Naive thymus-derived CD8-positive, alpha-beta T cell (primary cell): ENCODE results near the gene TMEM247. TPM values are rescaled to one million over a fixed set of nuclear protein-coding genes. Genes with fewer than 3 reads are reported as not detected.

Experiments
- ATAC-seq, 2 donors: fragments of 150-1000 bp; cut with Tn5 transposase in 1 of 2; sonication (Bioruptor Pico), chemical (Tn5 transposase) in 1 of 2; 1 replicate in 1 of 2; 2 replicates in 1 of 2; pipeline ENCODE4 v1.10.0; 2021; ENCODE audit warnings: mild to moderate bottlenecking in 2 of 2, moderate library complexity in 2 of 2
- POLR2A ChIA-PET: fragments of 350-600 bp; sonication (Branson Sonifier 250); formaldehyde crosslinking; loops from one replicate; lab custom pipeline; 2021; ENCODE audit warnings: antibody characterized with exemption; lab: Charles Lee
- DNase-seq, 10 donors: peaks; one replicate each; pipeline versions ENCODE4 v3.0.0 to v3.0.0-alpha.2; 2020 to 2022
- H3K27ac Mint-ChIP-seq, 10 donors: one replicate each; pipeline ENCODE4 v1.8.0; 2020 to 2022; ENCODE audit warnings: mild to moderate bottlenecking in 10 of 10, mixed read lengths in 10 of 10, moderate library complexity in 4 of 10, inconsistent platforms in 1 of 10
- H3K27me3 Mint-ChIP-seq, 5 donors: one replicate each; pipeline ENCODE4 v1.8.0; 2021 to 2022; ENCODE audit warnings: mixed read lengths in 5 of 5
- H3K36me3 Mint-ChIP-seq, 3 donors: one replicate each; pipeline ENCODE4 v1.8.0; 2020 to 2022; ENCODE audit warnings: mixed read lengths in 3 of 3, mild to moderate bottlenecking in 2 of 3, inconsistent platforms in 1 of 3
- H3K4me1 Mint-ChIP-seq, 4 donors: one replicate each; pipeline ENCODE4 v1.8.0; 2021 to 2022; ENCODE audit warnings: mixed read lengths in 4 of 4
- H3K4me3 Mint-ChIP-seq, 10 donors: one replicate each; pipeline ENCODE4 v1.8.0; 2020 to 2022; ENCODE audit warnings: mild to moderate bottlenecking in 10 of 10, mixed read lengths in 10 of 10, moderate library complexity in 6 of 10, inconsistent platforms in 1 of 10
- H3K9me3 Mint-ChIP-seq, 9 donors: one replicate each; pipeline ENCODE4 v1.8.0; 2020 to 2022; ENCODE audit warnings: mixed read lengths in 9 of 9, mild to moderate bottlenecking in 3 of 9, inconsistent platforms in 1 of 9, moderate library complexity in 1 of 9
- polyA plus RNA-seq, 3 donors: library from polyadenylated mRNA; unstranded; fragments of 300-500 nt; fragmentation: Illumina TruSeq; gene quantifications; one replicate each; pipeline ENCODE4 v1.2.3, GENCODE V29; 2021
- total RNA-seq, 8 experiments: library from RNA in 2 of 8; stranded (reverse) in 2 of 8; gene quantifications; one replicate each; pipeline ENCODE4 v1.2.3 and lab custom pipeline; 2021 to 2026

The TMEM247 gene
- not detected for total RNA-seq
- polyA plus RNA-seq = not detected
- 0 reads per million in 6 experiments for total RNA-seq (lab: John Stamatoyannopoulos, UW)

DNA sequence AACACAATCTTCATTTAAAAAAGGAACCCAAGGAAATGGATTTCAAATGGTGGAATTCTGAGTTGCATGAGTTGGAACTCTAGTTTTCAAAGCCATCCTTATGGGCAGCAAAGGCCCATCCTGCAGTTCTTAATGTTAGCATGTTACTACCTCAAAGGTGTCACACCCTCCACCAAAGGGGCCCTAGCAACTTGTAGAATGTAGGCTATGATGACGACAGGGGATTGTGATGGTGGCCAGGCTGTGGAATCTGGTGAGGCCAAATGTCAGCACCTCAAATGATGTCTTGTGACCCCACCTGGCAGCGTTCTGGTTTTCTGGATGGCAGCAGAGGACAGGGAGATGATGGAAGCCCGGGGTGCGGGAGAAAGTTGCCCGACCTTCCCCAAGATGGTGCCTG, at the start of gene TMEM247:
TSS of gene TMEM247 (plus strand) at position 301 of the 400 bp plus-strand sequence.
- DNase-seq (no peak), ATAC-seq (no peak)
- Mint-ChIP-seq H3K9me3 (peaks cover 2 to 42% (median 23%) of the 10 kb centered on the region in 9 donors), H3K4me3 (peak within 1 kb of the TSS in 4 of 10 donors; percentile 22 to 38 (median 26)), H3K27me3 (no peaks in the 10 kb centered on the region), H3K27ac (peak within 1 kb of the TSS in 5 of 10 donors; percentile 8 to 64 (median 15)), H3K4me1 (peaks cover 13 to 29% (median 22%) of the 10 kb centered on the region in 4 donors), H3K36me3 (peaks cover 0 to 29% (median 19%) of the 10 kb centered on the region in 3 donors)
- POLR2A ChIA-PET = no interaction called here

DNA sequence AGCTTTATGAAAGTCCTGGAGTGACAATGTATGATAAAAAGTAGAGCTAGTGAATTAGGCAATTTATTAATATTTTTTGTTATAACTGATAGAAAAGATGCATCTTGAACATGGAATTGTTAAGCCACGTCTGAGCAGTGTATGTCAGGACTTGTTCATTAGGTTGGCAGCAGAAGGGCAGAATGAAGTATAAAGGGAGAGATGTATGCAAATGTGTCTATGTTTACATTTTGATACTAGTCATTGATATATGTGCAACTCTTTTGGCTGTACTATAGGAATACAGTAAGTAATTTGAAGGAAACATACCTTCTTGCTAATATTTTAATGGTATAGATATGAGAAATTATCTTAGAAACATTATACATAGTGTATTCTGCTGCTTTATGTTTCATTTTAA, 49.0 kb upstream of the TMEM247 start:
- POLR2A ChIA-PET = no interaction called here
- no peak for ATAC-seq
- H3K36me3 Mint-ChIP-seq = peaks cover 0 to 6% (median 5%) of the 10 kb centered on the region in 3 donors
- H3K9me3 Mint-ChIP-seq = peaks cover 0 to 9% (median 0%) of the 10 kb centered on the region in 9 donors
- H3K27me3 Mint-ChIP-seq = no peaks in the 10 kb centered on the region
- peak overlapping the region in 4 of 10 donors; percentile 14 to 54 (median 44) for H3K4me3 Mint-ChIP-seq
- peak overlapping the region in 2 of 10 donors; percentile 10 to 50 for H3K27ac Mint-ChIP-seq
- H3K4me1 Mint-ChIP-seq = peaks cover 30 to 54% (median 49%) of the 10 kb centered on the region in 4 donors
- DNase-seq = no peak

DNA sequence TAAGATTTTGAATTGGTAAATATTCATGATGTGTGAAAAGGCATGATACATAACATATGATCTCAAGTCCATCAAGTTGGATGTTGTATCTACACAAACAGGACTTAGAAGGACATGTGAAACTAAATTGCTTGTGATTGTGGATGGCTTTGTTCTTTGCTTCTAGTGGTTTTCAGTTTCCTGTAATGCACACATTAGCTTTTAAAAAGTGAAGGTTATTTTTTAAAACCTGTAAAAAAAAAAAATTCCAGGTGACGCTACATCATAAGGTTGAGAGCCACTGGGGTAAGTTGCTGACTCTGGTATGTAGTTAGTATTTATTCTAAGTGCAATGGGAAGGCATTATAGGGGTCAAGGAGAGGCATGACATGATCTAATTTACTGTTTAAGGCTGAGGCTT, 48.4 kb upstream of the TMEM247 start:
- H3K4me1 Mint-ChIP-seq = peaks cover 30 to 54% (median 51%) of the 10 kb centered on the region in 4 donors
- DNase-seq = peak in 3 of 10 donors; percentile 4 to 19 (median 18)
- POLR2A ChIA-PET = no interaction called here

DNA sequence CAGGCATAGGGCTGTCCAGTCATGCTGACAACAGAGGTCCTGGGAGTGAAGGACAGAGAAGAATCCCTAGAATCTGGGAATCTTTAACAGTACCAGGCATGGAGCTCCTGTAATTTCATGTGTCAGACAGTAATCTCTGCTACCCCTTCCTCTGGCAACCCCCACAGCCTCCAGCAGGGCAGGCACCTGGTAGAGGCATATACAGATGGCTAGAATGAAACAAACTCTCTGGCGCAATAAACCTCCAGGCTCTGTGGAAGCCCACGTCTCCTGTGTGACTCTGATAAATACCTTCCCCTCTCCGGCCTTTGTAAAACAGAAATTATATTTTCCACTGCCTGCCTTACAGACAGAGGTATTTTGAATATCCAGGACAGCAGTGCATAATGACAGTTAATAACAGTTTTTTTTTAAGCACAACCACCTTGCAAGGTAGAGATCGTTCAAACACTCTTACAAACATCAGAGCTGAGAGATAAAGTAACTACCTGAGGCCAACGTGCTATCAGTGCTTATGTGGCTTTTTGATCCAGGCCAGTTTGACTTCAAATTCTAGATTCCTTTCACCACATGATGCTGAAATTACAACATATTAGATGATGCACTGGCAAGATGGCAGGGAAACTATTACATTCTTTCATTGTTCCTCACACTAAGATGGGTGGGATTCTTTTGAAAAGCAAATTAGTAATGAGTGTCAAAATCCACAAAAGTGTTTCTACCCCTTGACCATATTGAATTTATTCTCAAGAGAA, 47.7 kb upstream of the TMEM247 start:
- POLR2A ChIA-PET = no interaction called here
- Mint-ChIP-seq H3K4me1 (peaks cover 30 to 54% (median 51%) of the 10 kb centered on the region in 4 donors), H3K9me3 (peaks cover 0 to 9% (median 0%) of the 10 kb centered on the region in 9 donors), H3K27me3 (no peaks in the 10 kb centered on the region), H3K4me3 (peak overlapping the region in 8 of 10 donors; percentile 5 to 64 (median 42)), H3K36me3 (peaks cover 0 to 6% (median 5%) of the 10 kb centered on the region in 3 donors), H3K27ac (peak overlapping the region in 7 of 10 donors; percentile 0 to 74 (median 31))
- DNase-seq (no peak), ATAC-seq (peak in 1 of 2 donors; percentile 69)

More for the DNA sequence above, 48.4 kb upstream of the TMEM247 start:
- Mint-ChIP-seq H3K36me3 (peaks cover 0 to 6% (median 5%) of the 10 kb centered on the region in 3 donors), H3K4me3 (peak overlapping the region in 8 of 10 donors; percentile 5 to 64 (median 42)), H3K9me3 (peaks cover 0 to 9% (median 0%) of the 10 kb centered on the region in 9 donors), H3K27me3 (no peaks in the 10 kb centered on the region), H3K27ac (peak overlapping the region in 7 of 10 donors; percentile 0 to 74 (median 34))
- ATAC-seq = peak in 1 of 2 donors; percentile 77

DNA sequence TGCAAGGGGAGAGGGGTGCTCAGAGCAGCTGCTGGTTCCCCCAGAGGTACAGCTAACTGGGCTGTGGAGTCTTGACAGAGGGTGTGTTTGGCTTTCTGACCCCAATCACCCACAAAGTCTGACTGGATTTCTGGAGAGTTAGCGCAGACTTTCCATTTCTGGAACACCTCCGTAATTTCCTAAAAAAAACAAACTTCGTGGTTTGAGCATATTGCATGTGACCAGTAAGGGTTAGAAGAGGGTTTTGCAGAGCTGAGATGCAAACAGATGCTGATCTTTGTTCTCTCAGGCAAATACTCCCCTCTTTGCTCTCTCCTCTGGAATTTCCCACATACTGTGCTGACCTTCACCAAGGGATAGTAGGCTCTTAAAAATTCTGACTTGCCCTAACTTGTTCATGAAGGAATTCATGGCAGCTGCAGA, 44.5 kb upstream of the TMEM247 start:
- peaks cover 0 to 3% (median 0%) of the 10 kb centered on the region in 9 donors for H3K9me3 Mint-ChIP-seq
- no peak overlapping the region for H3K27ac Mint-ChIP-seq
- DNase-seq (no peak), ATAC-seq (no peak)
- no peak overlapping the region for H3K4me3 Mint-ChIP-seq
- H3K36me3 Mint-ChIP-seq = peaks cover 0 to 6% (median 0%) of the 10 kb centered on the region in 3 donors
- H3K4me1 Mint-ChIP-seq = peaks cover 42 to 74% (median 69%) of the 10 kb centered on the region in 4 donors
- H3K27me3 Mint-ChIP-seq = no peaks in the 10 kb centered on the region
- POLR2A ChIA-PET = no interaction called here

DNA sequence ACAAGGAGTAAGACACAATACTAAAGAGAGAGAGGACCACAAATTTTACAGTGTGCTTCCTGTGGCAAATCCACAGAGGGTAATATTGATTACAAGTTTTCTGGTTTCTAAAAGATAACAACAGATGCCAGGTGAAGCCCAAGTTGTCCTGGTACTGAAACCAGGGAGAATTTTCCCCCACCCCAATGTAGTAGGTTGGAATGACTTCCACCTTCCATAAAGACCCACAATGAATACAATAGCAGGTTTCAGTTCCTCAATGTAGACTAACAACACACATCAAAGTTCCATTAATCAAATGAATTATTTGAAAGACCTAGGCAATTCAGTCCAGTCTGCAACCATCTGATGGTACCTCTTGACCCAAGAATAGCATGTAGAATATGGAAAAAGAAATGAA, 44.0 kb upstream of the TMEM247 start:
- DNase-seq (no peak), ATAC-seq (no peak)
- POLR2A ChIA-PET = no interaction called here
- Mint-ChIP-seq H3K4me1 (peaks cover 44 to 74% (median 69%) of the 10 kb centered on the region in 4 donors), H3K9me3 (no peaks in the 10 kb centered on the region), H3K27ac (no peak overlapping the region), H3K36me3 (peaks cover 0 to 6% (median 0%) of the 10 kb centered on the region in 3 donors), H3K4me3 (no peak overlapping the region), H3K27me3 (no peaks in the 10 kb centered on the region)

DNA sequence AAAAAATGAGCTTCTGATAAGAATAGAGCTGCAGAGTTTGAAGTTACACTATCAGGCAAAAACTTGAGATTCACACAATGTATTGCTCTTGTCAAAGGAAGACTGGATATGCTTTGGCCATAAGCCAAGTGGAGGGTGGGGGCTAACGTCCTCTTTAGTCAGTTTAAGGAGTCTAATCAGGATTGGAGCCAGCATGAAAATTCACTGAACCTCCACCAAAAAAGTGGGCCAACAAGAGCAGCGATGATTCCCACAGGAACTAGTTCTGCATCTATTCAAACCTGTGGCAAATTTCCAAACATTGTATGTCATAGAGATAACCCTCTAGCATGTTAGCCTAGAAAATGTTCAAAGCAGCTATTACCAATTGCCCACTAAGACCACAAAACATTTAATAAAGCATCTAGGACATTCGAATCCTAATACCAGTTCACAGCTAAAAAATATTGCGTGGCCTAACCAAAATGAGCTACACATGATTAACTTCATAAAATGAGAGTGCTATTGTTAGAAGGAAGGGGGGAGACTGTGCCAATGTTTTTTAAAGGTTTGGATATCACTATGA, 43.5 kb upstream of the TMEM247 start:
- POLR2A ChIA-PET = no interaction called here
- H3K4me3 Mint-ChIP-seq = no peak overlapping the region
- H3K9me3 Mint-ChIP-seq = no peaks in the 10 kb centered on the region
- H3K4me1 Mint-ChIP-seq = peaks cover 44 to 72% (median 67%) of the 10 kb centered on the region in 4 donors
- no peak for ATAC-seq
- H3K27ac Mint-ChIP-seq = no peak overlapping the region
- H3K27me3 Mint-ChIP-seq = no peaks in the 10 kb centered on the region
- no peak for DNase-seq
- H3K36me3 Mint-ChIP-seq = peaks cover 0 to 6% (median 0%) of the 10 kb centered on the region in 3 donors

DNA sequence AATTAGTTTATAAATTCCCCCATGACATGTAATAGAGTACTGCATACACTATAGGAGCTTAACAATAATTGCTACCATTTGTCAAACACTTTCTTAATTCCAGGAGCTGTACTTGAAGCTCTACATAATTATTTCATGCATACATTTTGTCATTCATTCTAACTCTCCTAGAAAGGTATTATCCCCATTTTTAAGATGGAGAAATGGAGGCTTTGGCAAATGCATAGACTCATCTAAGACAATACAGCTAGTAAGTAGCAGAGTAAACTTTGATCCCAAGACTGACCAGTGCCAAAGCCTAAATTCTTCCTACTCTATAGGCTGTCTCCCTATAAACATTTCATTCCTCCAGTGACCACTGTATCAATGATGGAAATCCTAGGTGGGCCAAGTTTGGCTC, 42.6 kb upstream of the TMEM247 start:
- no peak for DNase-seq
- H3K9me3 Mint-ChIP-seq = no peaks in the 10 kb centered on the region
- no peak overlapping the region for H3K4me3 Mint-ChIP-seq
- no peak for ATAC-seq
- POLR2A ChIA-PET = no interaction called here
- H3K4me1 Mint-ChIP-seq = peaks cover 35 to 65% (median 58%) of the 10 kb centered on the region in 4 donors
- no peak overlapping the region for H3K27ac Mint-ChIP-seq
- peaks cover 0 to 6% (median 0%) of the 10 kb centered on the region in 3 donors for H3K36me3 Mint-ChIP-seq
- no peaks in the 10 kb centered on the region for H3K27me3 Mint-ChIP-seq

DNA sequence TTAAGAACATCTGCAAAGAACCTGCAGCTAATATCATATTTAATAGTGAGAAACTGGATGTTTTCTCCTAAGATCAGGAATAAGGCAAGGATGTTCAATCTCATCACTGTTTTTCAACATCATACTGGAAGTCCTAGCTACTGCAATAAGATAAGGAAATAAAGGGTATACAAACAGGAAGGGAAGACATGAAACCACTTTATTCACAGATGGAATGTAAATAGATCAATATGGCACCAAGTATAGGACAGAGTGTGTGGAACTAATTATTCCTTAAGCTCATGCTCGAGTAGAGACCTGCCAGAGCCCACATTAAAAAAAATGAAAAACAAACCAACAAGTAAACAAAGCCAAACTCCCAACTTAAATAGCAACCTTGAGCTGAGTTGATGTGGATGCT, 41.3 kb upstream of the TMEM247 start:
- DNase-seq (no peak), ATAC-seq (no peak)
- Mint-ChIP-seq H3K4me3 (no peak overlapping the region), H3K9me3 (no peaks in the 10 kb centered on the region), H3K36me3 (peaks cover 0 to 6% (median 0%) of the 10 kb centered on the region in 3 donors), H3K27me3 (no peaks in the 10 kb centered on the region), H3K4me1 (peaks cover 29 to 52% (median 45%) of the 10 kb centered on the region in 4 donors), H3K27ac (no peak overlapping the region)
- POLR2A ChIA-PET = no interaction called here

DNA sequence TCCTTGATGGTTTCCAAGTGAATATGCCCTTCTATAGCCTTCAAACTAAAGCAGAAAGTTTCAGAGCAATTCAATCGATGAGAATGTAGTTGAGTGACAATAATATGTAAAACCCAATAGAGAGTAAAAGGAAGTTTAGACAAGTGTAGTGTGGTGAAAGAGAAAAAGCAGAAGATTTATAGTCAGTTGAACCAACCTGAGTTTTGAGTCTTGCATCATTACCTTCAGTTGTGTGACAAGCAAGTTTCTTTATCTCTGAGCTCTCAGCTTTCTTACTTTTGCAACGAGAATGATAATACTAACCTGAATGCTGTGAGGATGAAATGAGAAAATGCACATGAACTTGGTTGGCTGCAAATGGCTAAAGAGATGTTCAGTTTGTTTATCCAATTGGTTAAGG, 40.6 kb upstream of the TMEM247 start:
- no peak for ATAC-seq
- DNase-seq = no peak
- H3K27ac Mint-ChIP-seq = peak overlapping the region in 6 of 10 donors; percentile 10 to 73 (median 36)
- H3K9me3 Mint-ChIP-seq = no peaks in the 10 kb centered on the region
- no peaks in the 10 kb centered on the region for H3K27me3 Mint-ChIP-seq
- POLR2A ChIA-PET = no interaction called here
- H3K4me1 Mint-ChIP-seq = peaks cover 25 to 45% (median 39%) of the 10 kb centered on the region in 4 donors
- peaks cover 0 to 6% (median 0%) of the 10 kb centered on the region in 3 donors for H3K36me3 Mint-ChIP-seq
- peak overlapping the region in 3 of 10 donors; percentile 0 to 46 (median 27) for H3K4me3 Mint-ChIP-seq

DNA sequence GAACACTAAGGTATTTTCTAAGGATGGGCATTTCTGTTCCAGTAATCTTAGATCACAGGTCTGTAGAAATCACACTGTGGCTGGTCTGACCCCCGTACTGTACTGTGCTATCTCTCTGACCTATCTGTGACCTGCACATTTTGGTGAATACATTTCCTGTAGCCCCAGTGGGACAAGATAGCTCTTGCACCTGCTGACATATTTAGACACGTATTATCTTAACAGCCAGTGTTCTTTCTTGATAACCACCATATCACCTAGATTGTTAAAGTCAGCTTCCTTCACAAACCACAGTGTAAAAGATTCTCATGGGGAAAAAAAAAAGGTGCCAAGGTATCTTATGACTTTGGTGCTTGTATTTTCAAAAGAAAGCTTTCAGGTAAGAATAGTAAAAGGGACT, 39.8 kb upstream of the TMEM247 start:
- Mint-ChIP-seq H3K4me1 (peaks cover 20 to 40% (median 34%) of the 10 kb centered on the region in 4 donors), H3K27ac (peak overlapping the region; percentile 20 to 86 (median 76)), H3K36me3 (peaks cover 0 to 6% (median 0%) of the 10 kb centered on the region in 3 donors), H3K27me3 (no peaks in the 10 kb centered on the region), H3K9me3 (peaks cover 0 to 2% (median 0%) of the 10 kb centered on the region in 9 donors), H3K4me3 (peak overlapping the region in 9 of 10 donors; percentile 28 to 75 (median 53))
- POLR2A ChIA-PET = no interaction called here
- peak in 5 of 10 donors; percentile 29 to 50 (median 46) for DNase-seq
- peak; percentile 56 to 96 for ATAC-seq

DNA sequence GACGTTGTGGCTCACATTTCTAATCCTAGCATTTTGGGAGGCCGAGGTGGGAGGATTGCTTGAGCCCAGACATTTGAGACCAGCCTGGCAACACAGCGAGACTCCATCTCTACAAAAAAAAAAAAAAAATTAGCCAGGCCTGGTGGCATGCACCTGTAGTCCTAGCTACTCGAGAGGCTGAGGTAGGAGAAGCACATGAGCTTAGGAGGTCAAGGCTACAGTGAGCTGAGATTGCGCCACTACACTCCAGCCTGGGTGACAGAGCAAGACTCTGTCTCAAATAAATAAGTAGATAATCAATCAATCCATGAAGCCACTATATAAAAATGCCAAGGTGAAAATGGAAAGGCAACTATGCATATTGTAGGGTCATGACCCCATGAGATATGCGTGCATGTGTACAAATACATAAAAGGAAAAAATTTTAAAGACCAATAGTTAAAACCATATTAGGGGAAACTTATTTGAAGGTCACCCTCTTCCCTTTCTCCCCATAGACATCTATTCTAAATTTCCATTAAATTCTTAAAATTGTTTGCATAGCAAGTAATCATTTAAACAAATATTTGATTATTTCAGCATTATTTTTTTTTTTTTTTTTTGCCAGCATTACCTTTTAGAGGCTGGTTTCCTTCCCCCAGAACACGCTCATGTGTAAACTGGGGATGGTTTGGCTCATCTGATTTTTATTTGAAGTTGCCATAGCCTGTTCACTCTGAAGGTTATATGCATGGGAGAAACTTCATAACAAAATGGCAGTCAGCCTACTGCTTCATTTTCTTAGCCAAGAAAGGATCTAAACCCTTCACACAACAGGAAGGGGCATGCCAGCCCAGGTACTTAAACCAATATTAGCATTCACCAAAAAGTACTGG, 37.3 kb upstream of the TMEM247 start:
- POLR2A ChIA-PET = interaction anchor here (0.7 kb wide), 2 partner anchors 67 to 388 kb away, joined by 3 to 5 read pairs; no protein-coding TSS in a partner anchor
- Mint-ChIP-seq H3K27me3 (no peaks in the 10 kb centered on the region), H3K27ac (no peak overlapping the region), H3K9me3 (peaks cover 4 to 23% (median 11%) of the 10 kb centered on the region in 9 donors), H3K36me3 (peaks cover 0 to 15% (median 15%) of the 10 kb centered on the region in 3 donors), H3K4me1 (peaks cover 18 to 32% (median 27%) of the 10 kb centered on the region in 4 donors), H3K4me3 (no peak overlapping the region)
- ATAC-seq = no peak
- DNase-seq = no peak
